Measurements from ENCODE around the gene MYOD1.

The MYOD1 gene

DNA sequence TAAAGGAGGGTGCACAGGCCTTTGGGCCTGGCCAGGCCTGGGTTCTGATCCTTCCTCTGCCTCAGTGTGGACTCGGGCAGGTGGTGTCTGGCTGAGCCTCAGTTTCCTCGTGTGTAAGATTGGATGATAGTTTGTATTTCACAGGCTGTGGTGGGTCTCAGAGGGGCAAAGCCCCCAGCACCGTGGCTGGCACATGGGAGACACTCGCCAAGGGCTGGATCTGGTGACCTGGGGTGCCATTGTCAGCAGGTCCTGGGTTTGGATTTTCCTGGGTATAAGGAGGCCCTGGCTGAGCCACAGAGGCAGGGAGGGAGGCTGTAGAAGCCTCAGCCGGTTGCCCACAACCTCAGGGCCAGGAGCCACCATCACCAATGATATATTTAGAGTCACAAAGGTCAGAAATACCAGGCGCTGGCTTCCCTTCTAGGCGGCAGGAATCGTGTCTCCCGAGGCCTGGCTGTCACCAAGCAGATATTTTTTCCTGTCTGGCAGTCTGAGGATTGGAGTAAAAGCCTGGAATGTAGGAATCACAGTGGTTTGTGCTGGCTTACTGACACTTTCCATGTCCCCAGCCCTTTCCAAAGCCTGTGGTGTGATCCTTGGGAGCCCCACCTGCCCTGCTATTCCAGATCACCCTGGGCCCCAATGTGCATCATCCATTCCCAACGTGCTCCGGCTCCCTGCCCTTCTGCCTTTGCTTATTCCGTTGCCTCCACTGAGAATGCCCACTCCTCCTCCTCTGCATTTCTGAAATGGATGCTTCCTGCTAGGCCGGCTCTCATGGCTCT, 30.8 kb downstream of the MYOD1 start:
- no peak for DNase-seq (ENCODE audit: low read depth in 2 of 2)

GRCh38 chr11:17750801-17751165, 31.4 kb downstream of the MYOD1 start:
- DNase-seq (ENCODE audit: low read depth in 2 of 2): no peak

DNA sequence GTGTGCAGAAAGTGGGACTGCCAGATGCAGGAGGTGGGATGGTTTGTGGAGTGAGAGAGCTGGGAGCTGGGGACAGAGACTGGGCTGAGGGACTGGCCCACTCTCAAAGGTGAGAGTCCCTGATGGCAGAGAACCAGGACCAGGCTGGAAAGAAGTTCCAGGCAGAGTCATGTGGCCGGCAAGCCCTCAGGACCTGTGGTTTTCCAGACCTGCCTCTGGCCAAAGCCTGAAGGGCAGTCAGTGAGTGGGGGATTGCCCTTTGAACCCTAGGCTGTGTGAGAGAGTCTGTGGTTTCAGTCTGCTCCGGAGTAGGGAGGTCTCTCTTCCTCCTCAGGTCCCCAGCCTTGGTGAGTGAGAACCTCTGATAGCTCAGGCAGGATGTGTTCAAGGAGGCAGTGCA, 32.2 kb downstream of the MYOD1 start:
- DNase-seq (ENCODE audit: low read depth in 2 of 2): no peak

DNA sequence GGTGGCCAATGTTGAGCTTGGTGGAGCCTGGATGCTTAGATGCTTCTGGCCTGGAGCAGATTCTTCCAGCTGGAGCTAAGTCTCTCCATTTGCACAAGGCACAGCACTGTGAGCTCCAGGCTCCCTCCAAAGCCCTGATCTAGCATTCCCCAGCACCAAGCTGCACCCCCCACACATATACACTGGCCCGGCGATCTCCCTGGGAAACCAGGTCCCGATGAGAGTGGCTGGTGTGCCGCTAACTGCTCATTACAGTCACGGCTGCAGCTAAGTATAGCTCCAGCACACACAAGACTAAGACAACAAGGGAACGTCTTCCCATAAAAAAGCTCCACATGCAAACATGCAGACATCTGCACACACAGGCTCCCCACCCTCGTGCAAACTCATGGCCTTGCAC, 32.8 kb downstream of the MYOD1 start:
- DNase-seq (ENCODE audit: low read depth in 2 of 2): no peak

- DNase-seq (ENCODE audit: low read depth in 2 of 2): no peak
Observed at GRCh38 chr11:17753153-17753552, 33.8 kb downstream of the MYOD1 start.

DNA sequence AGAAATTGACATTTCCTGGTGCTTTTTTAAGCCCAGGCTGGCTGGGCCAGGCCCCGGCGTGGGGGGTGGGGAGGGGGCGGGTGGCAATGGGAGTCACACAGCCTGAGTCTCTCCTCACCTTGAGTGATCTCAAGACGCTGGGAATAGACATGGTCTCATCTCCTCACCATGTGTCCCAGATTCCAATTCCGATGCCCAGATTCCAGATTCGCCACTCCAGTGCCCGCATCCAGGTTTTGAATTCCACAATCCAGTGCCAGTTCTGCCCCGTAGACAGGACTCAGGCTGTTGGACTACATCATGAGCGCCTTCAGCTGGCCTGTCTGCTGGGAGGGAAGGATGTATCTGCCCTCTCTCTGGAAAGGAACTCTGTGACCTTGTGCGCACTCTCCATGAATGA, 34.3 kb downstream of the MYOD1 start:
- no peak for DNase-seq (ENCODE audit: low read depth in 2 of 2)

DNA sequence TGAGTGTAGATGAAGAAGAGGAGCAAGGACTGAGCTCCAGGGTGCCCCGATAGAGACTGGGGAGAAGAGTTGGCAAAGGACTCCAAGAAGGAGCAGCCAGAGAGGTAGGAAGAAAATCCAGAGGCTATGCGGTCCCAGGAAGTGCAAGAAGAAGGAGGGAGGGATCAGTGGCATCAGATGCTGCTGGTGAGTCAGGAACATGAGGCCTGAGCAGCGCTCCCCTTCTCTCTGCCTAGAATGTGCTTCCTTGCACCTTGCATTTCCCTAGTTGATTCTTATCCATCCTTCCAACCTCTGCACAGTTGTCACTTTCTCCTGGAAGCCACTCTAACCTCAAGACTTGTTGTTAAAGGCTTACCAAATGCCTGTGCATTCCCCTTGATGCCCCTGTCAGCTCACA, 36.5 kb downstream of the MYOD1 start:
- DNase-seq (ENCODE audit: low read depth in 2 of 2): no peak

GRCh38 chr11:17760102-17761029, 41.0 kb downstream of the MYOD1 start:
- DNase-seq (ENCODE audit: low read depth in 2 of 2): no peak

GRCh38 chr11:17762309-17762974, 43.1 kb downstream of the MYOD1 start:
- DNase-seq (ENCODE audit: low read depth in 2 of 2): no peak

DNA sequence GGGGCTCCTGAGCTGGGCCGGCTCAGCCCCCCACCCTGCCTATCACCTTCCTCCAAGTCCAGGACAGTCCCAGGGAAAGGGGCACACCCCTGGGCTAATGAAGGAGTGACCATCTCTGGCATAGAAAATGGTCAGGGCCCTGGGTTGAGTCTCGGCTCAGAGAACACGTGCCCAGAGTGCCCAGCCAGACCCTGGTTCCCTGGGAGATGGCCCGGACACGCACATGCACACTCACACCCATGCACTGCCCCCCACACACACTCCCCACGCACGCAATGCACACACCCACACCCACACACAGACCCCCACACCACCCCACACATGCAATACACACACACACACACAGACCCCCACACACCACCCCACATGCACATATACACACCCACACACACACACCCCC, 43.9 kb downstream of the MYOD1 start:
- DNase-seq (ENCODE audit: low read depth in 2 of 2): no peak

DNA sequence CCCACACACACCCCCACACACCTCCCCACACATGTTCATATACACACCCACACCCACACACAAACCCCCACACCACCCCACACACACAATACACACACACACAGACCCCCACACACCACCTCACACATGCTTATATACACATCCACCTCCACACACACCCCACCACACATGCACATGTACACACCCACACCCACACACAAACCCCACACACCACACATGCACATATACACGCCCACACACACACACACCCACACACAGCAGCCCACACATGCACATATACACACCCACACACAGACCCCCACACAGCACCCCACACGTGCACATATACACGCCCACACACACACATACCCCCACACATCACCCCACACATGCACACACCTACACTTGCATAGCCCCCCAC, 44.3 kb downstream of the MYOD1 start:
- no peak for DNase-seq (ENCODE audit: low read depth in 2 of 2)

- no peak for DNase-seq (ENCODE audit: low read depth in 2 of 2)
Observed at GRCh38 chr11:17764446-17765218, 45.3 kb downstream of the MYOD1 start.

GRCh38 chr11:17765356-17766072, 46.1 kb downstream of the MYOD1 start:
- no peak for DNase-seq (ENCODE audit: low read depth in 2 of 2)

GRCh38 chr11:17766073-17766359, 46.6 kb downstream of the MYOD1 start:
- no peak for DNase-seq (ENCODE audit: low read depth in 2 of 2)

- no peak for DNase-seq (ENCODE audit: low read depth in 2 of 2)
Observed at GRCh38 chr11:17766590-17766989, 47.2 kb downstream of the MYOD1 start.

DNA sequence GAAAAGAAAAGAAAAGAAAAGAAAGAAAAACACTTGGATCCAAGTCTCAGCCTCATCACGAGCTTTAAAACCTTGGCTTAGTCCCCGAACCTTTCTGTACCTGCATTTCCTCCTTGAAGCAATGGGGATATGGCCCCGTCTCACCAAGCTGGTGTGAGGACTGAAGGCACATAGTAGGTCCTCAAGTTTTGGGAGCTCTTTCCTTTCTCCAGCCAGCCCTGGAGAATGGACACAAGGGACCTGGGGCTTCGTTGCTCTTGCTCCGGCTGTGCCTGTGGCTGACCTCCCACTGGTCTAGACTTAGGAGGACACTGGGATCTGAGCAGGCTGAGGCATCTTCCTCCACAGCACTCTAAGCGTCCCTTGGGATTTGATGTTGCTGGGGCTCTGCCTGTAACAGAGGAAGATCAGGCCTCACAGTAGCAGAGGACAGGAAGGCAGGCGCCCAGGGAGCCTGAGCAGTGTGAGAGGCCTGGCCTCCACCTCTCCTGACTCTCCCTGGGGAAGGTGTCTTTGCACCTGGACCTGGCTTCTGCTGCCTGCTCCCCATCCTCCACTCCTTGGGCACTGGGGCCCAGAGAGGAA, 48.0 kb downstream of the MYOD1 start:
- DNase-seq (ENCODE audit: low read depth in 2 of 2): no peak

- no peak for DNase-seq (ENCODE audit: low read depth in 2 of 2)
Observed at GRCh38 chr11:17767914-17768313, 48.5 kb downstream of the MYOD1 start.

DNA sequence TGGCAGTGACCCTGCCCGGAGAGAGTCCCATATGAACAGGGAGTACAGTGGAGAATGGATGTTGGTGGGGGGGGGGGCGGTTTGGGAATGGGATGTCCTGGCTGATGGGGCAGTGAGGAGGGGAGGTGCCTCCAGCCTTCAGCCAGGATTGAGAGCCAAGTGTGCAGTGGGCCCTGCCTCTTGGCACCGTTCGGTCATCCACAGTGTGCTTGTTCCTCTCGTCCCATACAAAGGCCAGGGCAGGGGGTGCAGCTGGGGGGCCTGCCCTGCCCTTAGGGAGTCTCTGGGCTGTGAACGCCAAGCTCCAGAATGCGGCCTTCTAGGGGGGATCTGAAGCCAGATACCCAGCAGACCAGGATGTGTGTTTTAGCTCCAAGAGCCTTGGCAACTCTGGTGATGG, 49.2 kb downstream of the MYOD1 start:
- DNase-seq (ENCODE audit: low read depth in 2 of 2): no peak

DNA sequence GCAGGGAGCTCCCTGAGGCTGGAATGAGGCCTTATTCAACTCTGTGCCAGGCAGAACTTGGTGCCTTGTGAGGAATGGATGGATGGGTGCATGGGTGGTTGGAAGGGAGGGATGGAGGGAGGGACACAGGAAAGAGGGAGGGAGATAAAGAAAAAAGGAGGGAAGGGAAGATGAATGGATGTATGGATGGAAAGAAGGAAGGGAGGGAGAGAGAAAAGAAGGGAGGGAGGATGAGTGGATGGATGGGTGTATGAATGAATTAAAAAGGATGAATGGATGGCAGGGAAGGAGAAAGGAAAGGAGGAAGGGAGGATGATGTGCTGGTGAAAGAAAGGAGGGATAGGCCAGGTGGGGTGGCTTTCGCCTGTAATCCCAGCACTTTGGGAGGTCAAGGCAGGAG, 49.8 kb downstream of the MYOD1 start:
- no peak for DNase-seq (ENCODE audit: low read depth in 2 of 2)

GRCh38 chr11:17770048-17770652, 50.8 kb downstream of the MYOD1 start:
- no peak for DNase-seq (ENCODE audit: low read depth in 2 of 2)

- DNase-seq (ENCODE audit: low read depth in 2 of 2): no peak
Observed at GRCh38 chr11:17770917-17771316, 51.5 kb downstream of the MYOD1 start.

All from fibroblast of skin of left biceps (primary cell).